ENCODE data around the gene FOXD1. TPM values are rescaled to one million over a fixed set of nuclear protein-coding genes. Genes with fewer than 3 reads are reported as not detected.
"Not testable (repeated sequence)": the region's sequence is repeated elsewhere in the genome, so short reads cannot be mapped to it uniquely, and the experiment has no call there.

The FOXD1 gene
- total RNA-seq = 10 to 100 TPM in 2 of 8 experiments, 1 to 10 TPM in 6; 2.2 to 37.2 (median 5.9) TPM

DNA sequence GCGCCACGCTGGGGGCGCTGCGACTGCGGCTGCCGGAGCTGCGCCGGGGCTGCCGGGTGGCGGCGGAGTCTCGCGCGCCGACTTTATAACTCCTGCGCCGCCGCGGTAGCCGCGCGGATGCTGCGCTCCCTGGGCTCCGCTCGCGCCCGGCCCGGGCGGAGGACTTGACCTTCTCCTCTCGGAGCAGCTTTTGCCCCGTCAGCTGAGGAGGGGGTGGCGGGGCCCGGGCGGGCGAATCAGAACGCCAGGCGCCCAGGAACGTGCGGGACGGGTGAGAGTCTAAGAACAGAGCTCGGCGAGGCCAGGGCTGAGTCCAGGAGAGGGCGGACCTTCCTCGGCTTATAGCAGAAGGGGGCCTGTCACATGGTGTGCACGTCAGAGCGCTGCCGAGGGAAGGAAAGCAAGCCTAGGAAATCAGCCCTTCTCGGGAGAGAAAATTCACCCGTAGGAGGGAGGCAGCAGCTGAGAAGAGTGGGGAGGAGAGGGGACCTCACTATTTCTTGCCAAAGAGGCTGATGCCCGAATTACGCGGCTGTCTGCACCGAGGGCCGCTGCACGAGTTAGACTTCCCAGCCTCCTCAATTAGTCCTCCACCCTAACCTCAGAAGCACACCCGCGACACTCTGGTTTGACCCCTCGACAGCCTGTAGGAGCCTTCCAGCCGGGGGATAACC lies at the start of gene FOXD1:
Gene FOXD1, minus strand, starts transcription at position 315 of the 674 bp plus-strand sequence. CDS start 415 bp downstream, outside the sequence.
- in situ Hi-C loops (cut with MboI; ENCODE audit: low pct_unique_long_range_greater_than_20kb in 2 of 9, low sequenced_read_pairs in 9 of 9, unreplicated experiment in 9 of 9) = loop anchor here in 4 of 9 experiments (25.0 kb wide), 2 partner anchors 236 to 336 kb away; partner anchors contain the start of gene TMEM171 (in 1 of the 4)
- ATAC-seq (replicated peaks in 6 of 8) = peak; percentile 80 to 90 (median 88)
- H3K4me1 ChIP-seq (replicated peaks in 1 of 2) = peaks cover 12 to 27% of the 10 kb centered on the region in 2 donors
- WGBS, 10 experiments = 0 to 5% (median 0%) methylated on average over 1 to 18 of the region's 59 CpGs; no CpG with 5 or more reads in 3 of the 10 experiments
- peak within 1 kb of the TSS; percentile 42 to 94 (median 59) for H3K4me3 ChIP-seq
- H3K27ac ChIP-seq = peak within 1 kb of the TSS in 1 of 2 donors; percentile 18

DNA sequence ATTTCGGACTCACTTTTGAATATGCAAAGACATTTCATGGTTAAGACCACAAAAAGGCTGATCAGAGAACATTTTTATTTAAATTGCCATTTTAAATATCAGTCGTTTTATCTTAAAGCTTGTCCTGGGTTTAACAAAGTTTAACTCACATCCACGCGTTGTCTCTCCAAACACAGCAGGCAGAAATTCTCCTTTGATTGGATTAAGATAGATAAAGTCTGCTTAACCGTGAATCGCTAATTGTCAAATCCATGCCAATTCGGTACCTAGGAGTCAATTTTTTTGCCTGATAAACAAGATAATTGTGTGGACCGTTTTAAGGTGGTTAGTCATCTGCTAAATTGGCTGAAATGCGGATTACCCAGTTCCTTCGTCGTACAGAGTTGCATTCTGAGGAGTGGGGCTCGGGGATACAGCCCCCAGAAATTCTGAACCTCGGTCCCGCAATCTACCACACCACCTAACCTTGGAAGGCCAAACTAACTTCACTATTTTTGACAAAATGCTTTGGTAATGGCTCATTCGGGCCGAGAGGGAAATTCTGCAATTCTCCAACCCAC lies 49.0 kb upstream of the FOXD1 start:
- ATAC-seq (replicated peaks in 6 of 8) = peak in 5 of 8 experiments; percentile 1 to 12 (median 4)
- Histone ChIP-seq H3K27ac (peak overlapping the region; percentile 93 to 95), H3K4me3 (peak overlapping the region; percentile 62 to 93 (median 72)), H3K4me1 (replicated peaks in 1 of 2) (peaks cover 11 to 25% of the 10 kb centered on the region in 2 donors)
- in situ Hi-C loops (cut with MboI; ENCODE audit: low pct_unique_long_range_greater_than_20kb in 2 of 9, low sequenced_read_pairs in 9 of 9, unreplicated experiment in 9 of 9) = no loop called here
- 0 to 67% (median 39%) methylated on average over 2 to 16 of the region's 16 CpGs for WGBS, 10 experiments

DNA sequence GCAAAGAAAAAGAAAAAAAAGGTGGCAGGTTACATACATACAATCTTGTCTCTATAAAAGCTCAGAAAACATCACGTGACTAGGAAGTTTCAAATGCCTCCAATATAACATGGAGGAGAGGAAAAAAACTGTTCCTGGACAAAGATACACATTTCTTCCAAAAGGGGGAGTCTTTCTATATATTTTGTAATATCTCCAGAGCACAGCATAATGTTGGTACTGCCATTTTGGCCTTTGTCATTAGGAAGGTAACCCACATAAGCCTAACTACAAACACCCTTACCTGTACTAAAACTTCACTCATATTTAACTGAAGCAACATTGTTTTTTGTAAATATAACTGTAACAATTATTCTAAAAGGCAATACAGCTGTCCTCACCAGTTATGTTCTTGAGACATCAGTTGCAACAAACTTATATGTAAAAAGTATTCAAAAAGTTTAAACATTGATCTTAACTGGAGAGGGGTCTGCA lies 48.4 kb upstream of the FOXD1 start:
- WGBS, 10 experiments = 17 to 100% (median 38%) methylated on average over 1 of the region's 1 CpG; no CpG with 5 or more reads in 2 of the 10 experiments
- peaks cover 11 to 25% of the 10 kb centered on the region in 2 donors for H3K4me1 ChIP-seq (replicated peaks in 1 of 2)
- peak overlapping the region; percentile 93 to 95 for H3K27ac ChIP-seq
- peak overlapping the region; percentile 62 to 93 (median 72) for H3K4me3 ChIP-seq
- in situ Hi-C loops (cut with MboI; ENCODE audit: low pct_unique_long_range_greater_than_20kb in 2 of 9, low sequenced_read_pairs in 9 of 9, unreplicated experiment in 9 of 9) = no loop called here
- peak in 5 of 8 experiments; percentile 11 to 26 (median 20) for ATAC-seq (replicated peaks in 6 of 8)

DNA sequence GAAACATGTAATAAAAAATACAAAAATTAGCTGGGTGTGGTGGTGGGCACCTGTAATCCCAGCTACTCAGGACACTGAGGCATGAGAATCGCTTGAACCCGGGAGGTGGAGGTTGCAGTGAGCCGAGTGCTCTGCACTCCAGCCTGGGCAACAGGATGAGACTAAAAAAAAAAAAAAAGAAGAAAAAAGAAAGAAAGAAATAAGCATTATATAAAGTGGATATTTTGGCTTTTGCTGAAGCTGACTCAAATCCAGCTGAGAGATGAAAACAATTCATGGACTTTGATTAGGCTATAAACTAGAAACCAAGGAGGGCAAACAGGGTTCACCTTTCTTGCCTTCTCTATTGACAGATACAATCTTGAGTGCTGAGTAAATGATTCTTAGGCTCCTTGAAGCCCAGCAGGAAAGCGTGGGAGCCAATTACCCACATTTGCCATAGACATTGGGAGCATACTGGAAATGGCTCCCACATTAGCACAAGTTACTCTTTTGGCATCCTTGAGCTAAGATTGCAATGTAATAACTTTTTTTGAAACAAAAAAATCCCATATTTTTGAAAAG lies 47.3 kb upstream of the FOXD1 start:
- H3K4me3 ChIP-seq = no peak overlapping the region
- in situ Hi-C loops (cut with MboI; ENCODE audit: low pct_unique_long_range_greater_than_20kb in 2 of 9, low sequenced_read_pairs in 9 of 9, unreplicated experiment in 9 of 9) = no loop called here
- WGBS, 10 experiments = 85 to 100% (median 94%) methylated on average over 1 to 4 of the region's 4 CpGs; no CpG with 5 or more reads in 1 of the 10 experiments
- H3K27ac ChIP-seq = no peak overlapping the region
- H3K4me1 ChIP-seq (replicated peaks in 1 of 2) = peaks cover 11 to 25% of the 10 kb centered on the region in 2 donors
- no peak for ATAC-seq (replicated peaks in 6 of 8)

DNA sequence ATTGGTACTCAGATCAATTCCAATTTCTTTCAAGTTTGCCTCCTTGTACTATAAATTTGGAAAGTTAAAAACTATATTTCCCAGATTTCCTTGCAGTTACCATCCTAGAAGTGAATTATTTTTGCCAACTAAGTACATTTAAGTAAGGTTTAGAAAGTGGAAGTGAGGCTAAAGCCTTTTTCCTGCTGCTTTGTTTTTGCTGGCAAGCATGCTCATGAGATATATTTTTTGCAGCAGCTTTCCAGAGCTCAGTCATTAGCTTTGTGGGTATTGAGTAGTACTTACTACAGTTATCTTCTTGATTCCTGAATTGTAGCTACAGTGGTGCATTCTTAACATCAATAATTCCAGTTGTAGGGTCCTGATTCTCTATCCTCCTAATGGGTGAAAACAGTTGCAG lies 46.1 kb upstream of the FOXD1 start:
- ATAC-seq (replicated peaks in 6 of 8) = no peak
- peaks cover 6 to 16% of the 10 kb centered on the region in 2 donors for H3K4me1 ChIP-seq (replicated peaks in 1 of 2)
- H3K4me3 ChIP-seq = no peak overlapping the region
- in situ Hi-C loops (cut with MboI; ENCODE audit: low pct_unique_long_range_greater_than_20kb in 2 of 9, low sequenced_read_pairs in 9 of 9, unreplicated experiment in 9 of 9) = no loop called here
- no peak overlapping the region for H3K27ac ChIP-seq

DNA sequence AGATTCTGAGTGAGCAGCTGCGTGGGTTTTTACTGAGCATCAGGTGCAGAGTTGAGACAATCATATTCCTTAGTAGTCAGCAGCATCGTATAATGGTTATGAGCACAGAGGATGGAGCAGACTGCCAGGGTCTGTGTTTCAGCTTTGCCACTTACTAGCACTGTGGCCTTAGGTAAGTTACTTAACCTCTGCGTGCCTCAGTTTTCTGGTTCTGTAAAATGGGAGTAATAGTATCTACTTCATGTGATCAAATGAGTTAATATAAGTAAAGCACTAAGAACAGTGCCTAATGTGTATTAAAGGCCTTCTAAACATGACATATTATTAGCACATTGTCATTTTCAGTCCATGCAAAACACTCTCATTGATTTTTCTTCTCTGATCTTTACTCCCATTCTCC lies 44.8 kb upstream of the FOXD1 start:
- Histone ChIP-seq H3K4me1 (replicated peaks in 1 of 2) (peaks cover 3 to 10% of the 10 kb centered on the region in 2 donors), H3K4me3 (no peak overlapping the region), H3K27ac (no peak overlapping the region)
- in situ Hi-C loops (cut with MboI; ENCODE audit: low pct_unique_long_range_greater_than_20kb in 2 of 9, low sequenced_read_pairs in 9 of 9, unreplicated experiment in 9 of 9) = no loop called here
- 81 to 100% (median 86%) methylated on average over 1 to 3 of the region's 3 CpGs; no CpG with 5 or more reads in 5 of the 10 experiments for WGBS, 10 experiments
- no peak for ATAC-seq (replicated peaks in 6 of 8)

DNA sequence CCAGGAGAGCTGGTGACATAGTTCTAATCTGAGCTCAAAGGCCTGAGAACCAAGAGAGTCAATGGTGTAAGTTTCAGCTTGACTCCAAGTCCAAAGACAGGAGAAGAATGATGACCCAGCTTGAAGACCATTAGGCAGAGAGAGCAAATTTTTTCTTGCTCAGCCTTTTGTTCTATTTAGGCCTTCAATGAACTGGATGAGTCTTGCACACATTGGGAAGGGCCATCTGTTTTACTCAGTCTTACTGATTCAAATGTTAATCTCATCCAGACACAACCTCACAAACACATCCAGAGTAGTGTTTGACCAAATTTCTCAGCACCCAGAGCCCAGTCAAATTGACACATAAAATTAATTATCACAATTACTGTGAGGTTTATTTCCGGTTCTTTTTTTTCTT lies 42.6 kb upstream of the FOXD1 start:
- WGBS, 10 experiments = 20 to 100% (median 72%) methylated on average over 1 of the region's 1 CpG; no CpG with 5 or more reads in 2 of the 10 experiments
- no peak overlapping the region for H3K4me3 ChIP-seq
- H3K27ac ChIP-seq = no peak overlapping the region
- in situ Hi-C loops (cut with MboI; ENCODE audit: low pct_unique_long_range_greater_than_20kb in 2 of 9, low sequenced_read_pairs in 9 of 9, unreplicated experiment in 9 of 9) = no loop called here
- ATAC-seq (replicated peaks in 6 of 8) = peak in 3 of 8 experiments; percentile 41 to 72 (median 63)
- no peaks in the 10 kb centered on the region for H3K4me1 ChIP-seq (replicated peaks in 1 of 2)

DNA sequence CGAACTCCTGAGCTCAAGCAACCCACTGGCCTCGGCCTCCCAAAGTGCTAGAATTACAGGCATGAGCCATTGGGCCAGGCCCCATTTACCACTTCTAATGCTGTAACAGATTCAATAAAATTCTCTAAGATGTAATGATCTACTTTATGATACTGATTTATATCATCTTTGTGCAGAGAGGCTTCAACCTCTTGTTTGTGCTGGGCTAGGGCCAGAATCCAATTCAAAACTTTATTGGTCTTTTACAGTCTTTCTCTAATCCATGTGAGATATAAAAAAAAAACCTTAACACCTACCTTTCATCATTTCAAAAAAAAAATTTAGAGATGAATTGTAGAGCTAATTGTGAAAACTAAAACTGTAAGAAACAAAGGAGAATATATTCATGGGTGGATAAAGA lies 41.5 kb upstream of the FOXD1 start:
- in situ Hi-C loops (cut with MboI; ENCODE audit: low pct_unique_long_range_greater_than_20kb in 2 of 9, low sequenced_read_pairs in 9 of 9, unreplicated experiment in 9 of 9) = no loop called here
- Histone ChIP-seq H3K27ac (no peak overlapping the region), H3K4me1 (replicated peaks in 1 of 2) (no peaks in the 10 kb centered on the region), H3K4me3 (no peak overlapping the region)
- ATAC-seq (replicated peaks in 6 of 8) = no peak
- 49 to 91% (median 82%) methylated on average over 1 to 2 of the region's 2 CpGs; no CpG with 5 or more reads in 4 of the 10 experiments for WGBS, 10 experiments

DNA sequence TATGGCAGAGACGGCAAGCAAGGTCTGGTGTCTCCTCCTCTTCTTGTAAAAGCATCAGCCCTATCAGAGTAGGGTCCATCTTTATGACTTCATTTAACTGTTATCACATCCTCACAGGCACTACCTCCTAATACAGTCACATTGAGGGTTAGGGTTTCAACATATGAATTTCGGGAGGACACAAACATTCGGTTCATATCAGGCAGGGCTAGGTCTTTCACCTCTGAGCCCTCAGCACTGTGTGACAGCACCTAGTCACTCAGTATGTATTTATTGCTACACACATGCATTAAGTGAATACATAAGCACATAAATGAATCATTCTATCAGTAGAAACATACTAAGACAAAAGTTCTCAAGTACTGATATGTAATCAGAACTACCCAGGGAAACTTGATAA lies 40.2 kb upstream of the FOXD1 start:
- peak in 2 of 8 experiments; percentile 37 to 49 for ATAC-seq (replicated peaks in 6 of 8)
- Histone ChIP-seq H3K4me1 (replicated peaks in 1 of 2) (no peaks in the 10 kb centered on the region), H3K4me3 (no peak overlapping the region), H3K27ac (no peak overlapping the region)
- in situ Hi-C loops (cut with MboI; ENCODE audit: low pct_unique_long_range_greater_than_20kb in 2 of 9, low sequenced_read_pairs in 9 of 9, unreplicated experiment in 9 of 9) = no loop called here
- 24 to 100% (median 85%) methylated on average over 1 to 3 of the region's 3 CpGs; no CpG with 5 or more reads in 4 of the 10 experiments for WGBS, 10 experiments

DNA sequence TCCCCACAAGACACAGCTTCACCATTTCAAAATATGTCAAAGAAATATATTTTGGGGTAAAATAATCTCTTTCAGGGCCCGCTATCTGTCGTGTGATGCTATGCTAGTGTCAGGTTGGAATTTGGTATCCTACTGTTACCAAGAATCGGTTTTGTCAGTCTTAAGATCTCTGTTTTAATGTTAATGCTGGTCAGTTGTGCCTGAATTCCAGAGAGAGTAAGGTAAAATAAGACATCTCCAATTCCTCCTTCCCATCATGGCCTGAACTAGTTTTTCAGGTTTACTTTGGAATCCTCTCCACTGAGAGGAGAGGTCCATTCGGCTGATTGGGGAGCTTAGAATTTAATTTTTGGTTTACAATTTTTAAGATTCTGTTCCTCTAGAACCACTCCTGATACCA lies 39.2 kb upstream of the FOXD1 start:
- H3K27ac ChIP-seq = no peak overlapping the region
- ATAC-seq (replicated peaks in 6 of 8) = no peak
- WGBS, 10 experiments = 29 to 83% (median 68%) methylated on average over 1 to 4 of the region's 4 CpGs; no CpG with 5 or more reads in 1 of the 10 experiments
- H3K4me3 ChIP-seq = no peak overlapping the region
- in situ Hi-C loops (cut with MboI; ENCODE audit: low pct_unique_long_range_greater_than_20kb in 2 of 9, low sequenced_read_pairs in 9 of 9, unreplicated experiment in 9 of 9) = no loop called here
- H3K4me1 ChIP-seq (replicated peaks in 1 of 2) = no peaks in the 10 kb centered on the region

DNA sequence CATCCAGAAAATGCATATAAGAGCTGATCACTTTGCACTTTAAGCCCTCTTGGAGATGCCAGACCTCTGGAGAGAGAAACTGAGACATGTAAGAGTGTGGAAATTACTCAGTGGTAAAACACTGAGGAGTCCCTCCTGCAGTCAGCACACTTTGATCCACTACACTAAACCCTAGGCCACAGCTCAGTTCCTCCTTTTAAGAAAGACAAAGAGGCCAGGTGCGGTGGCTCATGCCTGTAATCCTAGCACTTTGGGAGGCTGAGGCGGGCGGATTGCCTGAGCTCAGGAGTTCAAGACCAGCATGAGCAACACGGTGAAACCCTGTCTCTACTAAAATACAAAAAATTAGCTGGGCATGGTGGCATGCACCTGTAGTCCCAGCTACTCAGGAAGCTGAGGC lies 38.7 kb upstream of the FOXD1 start:
- in situ Hi-C loops (cut with MboI; ENCODE audit: low pct_unique_long_range_greater_than_20kb in 2 of 9, low sequenced_read_pairs in 9 of 9, unreplicated experiment in 9 of 9); H3K4me3 ChIP-seq; H3K4me1 ChIP-seq (replicated peaks in 1 of 2); H3K27ac ChIP-seq; ATAC-seq (replicated peaks in 6 of 8): not testable (repeated sequence)
- WGBS, 10 experiments = 40 to 90% (median 76%) methylated on average over 1 to 4 of the region's 4 CpGs; no CpG with 5 or more reads in 4 of the 10 experiments

DNA sequence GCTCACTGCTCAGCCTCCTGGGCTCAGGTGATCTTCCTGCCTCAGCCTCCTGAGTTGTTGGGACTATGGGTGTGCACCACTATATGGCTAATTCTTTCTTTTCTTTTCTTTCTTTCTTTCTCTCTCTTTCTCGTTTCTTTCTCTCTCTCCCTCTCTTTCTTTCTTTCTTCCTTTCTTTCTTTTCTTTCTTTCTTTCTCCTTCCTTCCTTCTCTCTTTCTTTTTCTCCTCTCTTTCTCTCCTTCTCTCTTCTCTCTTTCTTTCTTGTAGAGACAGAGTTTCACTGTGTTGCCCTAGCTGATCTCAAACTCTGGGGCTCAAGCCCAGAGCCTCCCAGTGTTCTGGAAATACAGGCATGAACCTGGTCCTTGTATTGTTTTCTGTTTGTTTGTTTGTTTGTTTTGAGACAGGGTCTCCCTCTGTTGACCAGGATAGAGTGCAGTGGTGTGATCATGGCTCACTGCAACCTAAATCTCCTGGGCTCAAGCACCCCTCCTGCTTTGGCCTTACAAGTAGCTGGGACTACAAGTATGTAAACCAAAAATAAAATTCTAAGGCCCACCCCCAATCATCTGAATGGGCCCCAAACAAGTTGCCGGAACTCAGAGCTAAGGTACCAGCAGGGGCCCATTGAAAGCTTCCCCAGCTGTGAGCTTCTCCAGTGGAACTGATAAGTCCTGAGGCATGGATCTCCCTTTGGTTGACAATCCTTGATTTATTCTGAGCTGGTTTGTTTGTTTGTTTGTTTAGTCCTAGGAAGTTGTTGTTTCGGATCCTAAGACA lies 37.7 kb upstream of the FOXD1 start:
- no peaks in the 10 kb centered on the region for H3K4me1 ChIP-seq (replicated peaks in 1 of 2)
- 9 to 79% (median 49%) methylated on average over 1 to 3 of the region's 3 CpGs for WGBS, 10 experiments
- in situ Hi-C loops (cut with MboI; ENCODE audit: low pct_unique_long_range_greater_than_20kb in 2 of 9, low sequenced_read_pairs in 9 of 9, unreplicated experiment in 9 of 9) = no loop called here
- no peak for ATAC-seq (replicated peaks in 6 of 8)
- no peak overlapping the region for H3K4me3 ChIP-seq
- no peak overlapping the region for H3K27ac ChIP-seq

Data from motor neuron (in vitro differentiated cells).